ENCODE results near the gene ZBTB24. TPM values are rescaled to one million over a fixed set of nuclear protein-coding genes. Genes with fewer than 3 reads are reported as not detected.

Gene ZBTB24
- total and polyA plus RNA-seq, 3 experiments from 2014 or later, result 7.5 to 19.9 (median 19.5) TPM

DNA sequence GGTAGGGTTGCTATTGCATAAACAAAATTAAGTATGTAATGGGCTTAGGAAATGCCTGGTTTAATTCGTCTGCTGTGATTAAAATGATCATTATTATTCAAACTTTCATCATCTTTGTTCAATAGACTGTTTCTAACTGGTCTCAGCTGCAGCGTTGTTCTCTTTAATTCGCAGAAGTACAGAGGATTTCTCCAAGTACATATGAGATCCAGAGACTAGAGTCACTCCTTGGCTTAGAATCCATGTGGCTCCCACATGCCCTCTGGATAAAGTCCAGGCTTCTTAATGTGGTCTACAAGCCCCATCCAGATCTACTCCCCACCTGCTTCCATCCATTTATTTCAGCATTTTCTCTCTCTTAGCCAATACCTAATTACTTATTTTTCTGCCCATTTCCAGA lies 1.1 kb upstream of the ZBTB24 start:
- H3K4me3 ChIP-seq (ENCODE audit: low read length), result peak overlapping the region; percentile 58
- H3K36me3 ChIP-seq (ENCODE audit: insufficient read depth, low read length), result no peaks in the 10 kb centered on the region
- peak overlapping the region; percentile 78 to 93 (median 82) for H3K4me3 Mint-ChIP-seq
- POLR2A ChIA-PET, result no interaction called here
- H3K4me1 ChIP-seq (ENCODE audit: insufficient read depth, low read length), result peaks cover 32% of the 10 kb centered on the region
- no peaks in the 10 kb centered on the region for H3K9me3 Mint-ChIP-seq
- no peak for DNase-seq
- peaks cover 10 to 28% (median 11%) of the 10 kb centered on the region in 3 donors for H3K36me3 Mint-ChIP-seq
- H3K4me1 Mint-ChIP-seq, result peaks cover 31 to 42% (median 42%) of the 10 kb centered on the region in 3 donors
- H3K27me3 ChIP-seq (ENCODE audit: insufficient read depth, low read length, poor library complexity, severe bottlenecking), result no peaks in the 10 kb centered on the region
- peak overlapping the region; percentile 75 to 94 (median 86) for H3K27ac Mint-ChIP-seq
- H3K27me3 Mint-ChIP-seq, result no peaks in the 10 kb centered on the region
- no peak overlapping the region for H3K27ac ChIP-seq (ENCODE audit: low read depth, low read length)
- no peaks in the 10 kb centered on the region for H3K9me3 ChIP-seq (ENCODE audit: low read length)
- CTCF ChIA-PET, result interaction anchor here (1.5 kb wide), 1 partner anchor 44 kb away, joined by 3 read pairs; the partner anchor contains the start of genes PPIL6 and SMPD2

DNA sequence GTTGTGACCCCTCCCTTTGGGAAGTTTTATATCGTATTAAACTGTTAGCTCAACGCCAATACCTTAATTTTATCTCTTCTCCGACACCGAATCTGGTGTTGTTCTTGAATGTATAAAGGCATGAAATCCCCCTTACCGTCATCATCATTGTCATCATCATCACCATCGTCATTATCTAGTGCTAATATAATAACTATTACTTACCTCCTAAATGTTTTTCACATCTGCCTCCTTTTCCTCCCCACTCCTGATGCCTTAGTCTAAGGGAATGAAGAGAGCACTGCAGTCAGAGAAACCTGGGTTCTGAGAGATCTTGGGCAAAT lies 677 bp upstream of the ZBTB24 start:
- CTCF ChIA-PET, result interaction anchor here (1.6 kb wide), 1 partner anchor 556 kb away, joined by 5 read pairs; no protein-coding TSS in a partner anchor
- H3K4me3 ChIP-seq (ENCODE audit: low read length), result peak overlapping the region; percentile 58
- POLR2A ChIA-PET, result no interaction called here
- no peaks in the 10 kb centered on the region for H3K9me3 Mint-ChIP-seq
- no peaks in the 10 kb centered on the region for H3K27me3 Mint-ChIP-seq
- no peak for DNase-seq
- no peaks in the 10 kb centered on the region for H3K27me3 ChIP-seq (ENCODE audit: insufficient read depth, low read length, poor library complexity, severe bottlenecking)
- H3K4me1 Mint-ChIP-seq, result peaks cover 36 to 46% (median 46%) of the 10 kb centered on the region in 3 donors
- H3K27ac Mint-ChIP-seq, result peak overlapping the region; percentile 79 to 95 (median 90)
- peaks cover 36% of the 10 kb centered on the region for H3K4me1 ChIP-seq (ENCODE audit: insufficient read depth, low read length)
- H3K4me3 Mint-ChIP-seq, result peak overlapping the region; percentile 78 to 93 (median 82)
- H3K36me3 Mint-ChIP-seq, result peaks cover 10 to 33% (median 14%) of the 10 kb centered on the region in 3 donors
- no peaks in the 10 kb centered on the region for H3K9me3 ChIP-seq (ENCODE audit: low read length)
- H3K27ac ChIP-seq (ENCODE audit: low read depth, low read length), result peak overlapping the region; percentile 20
- H3K36me3 ChIP-seq (ENCODE audit: insufficient read depth, low read length), result no peaks in the 10 kb centered on the region

DNA sequence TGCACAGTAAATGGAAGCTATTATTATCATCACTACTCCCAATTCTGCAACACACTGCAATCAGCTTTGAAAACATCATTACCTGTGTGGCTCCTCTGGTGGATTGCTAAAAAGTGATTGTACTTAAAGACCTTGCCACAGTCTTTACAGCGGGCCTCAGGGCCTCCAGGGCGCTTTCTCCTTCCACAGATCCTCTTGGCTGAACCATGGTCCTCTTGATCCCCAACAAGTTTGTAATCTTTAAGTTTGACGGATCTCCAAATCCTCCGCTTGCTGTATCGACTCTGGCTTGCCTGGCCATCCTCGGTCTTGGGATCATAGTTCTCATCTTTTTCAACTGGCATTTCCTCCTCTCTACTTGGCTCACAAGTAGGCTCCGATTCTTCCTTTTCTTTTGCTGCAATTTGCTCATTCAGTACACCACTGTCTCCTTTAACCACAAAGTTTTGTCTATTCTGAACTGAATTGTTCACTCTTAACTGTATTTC lies 2.0 kb downstream of the ZBTB24 start:
- POLR2A ChIA-PET, result interaction anchor here (0.8 to 2.8 kb wide), 2 partner anchors 25 to 40 kb away, joined by 4 to 20 read pairs; partner anchors contain the start of genes MICAL1, PPIL6 and SMPD2
- Histone ChIP-seq H3K4me1 (ENCODE audit: insufficient read depth, low read length) (peaks cover 59% of the 10 kb centered on the region), H3K36me3 (ENCODE audit: insufficient read depth, low read length) (peaks cover 9% of the 10 kb centered on the region), H3K27ac (ENCODE audit: low read depth, low read length) (no peak overlapping the region), H3K27me3 (ENCODE audit: insufficient read depth, low read length, poor library complexity, severe bottlenecking) (no peaks in the 10 kb centered on the region), H3K9me3 (ENCODE audit: low read length) (no peaks in the 10 kb centered on the region), H3K4me3 (ENCODE audit: low read length) (peak overlapping the region; percentile 88)
- Mint-ChIP-seq H3K4me1 (peaks cover 59 to 73% (median 73%) of the 10 kb centered on the region in 3 donors), H3K27ac (peak overlapping the region in 7 of 8 donors; percentile 35 to 94 (median 90)), H3K9me3 (no peaks in the 10 kb centered on the region), H3K4me3 (peak overlapping the region; percentile 92 to 99 (median 93)), H3K27me3 (no peaks in the 10 kb centered on the region), H3K36me3 (peaks cover 10 to 57% (median 17%) of the 10 kb centered on the region in 3 donors)
- no peak for DNase-seq
- CTCF ChIA-PET, result interaction anchor here (1.0 to 2.4 kb wide), 7 partner anchors 18 to 98 kb away, joined by 3 to 10 read pairs (median 6); partner anchors contain the start of genes CD164, PPIL6 and SMPD2

DNA sequence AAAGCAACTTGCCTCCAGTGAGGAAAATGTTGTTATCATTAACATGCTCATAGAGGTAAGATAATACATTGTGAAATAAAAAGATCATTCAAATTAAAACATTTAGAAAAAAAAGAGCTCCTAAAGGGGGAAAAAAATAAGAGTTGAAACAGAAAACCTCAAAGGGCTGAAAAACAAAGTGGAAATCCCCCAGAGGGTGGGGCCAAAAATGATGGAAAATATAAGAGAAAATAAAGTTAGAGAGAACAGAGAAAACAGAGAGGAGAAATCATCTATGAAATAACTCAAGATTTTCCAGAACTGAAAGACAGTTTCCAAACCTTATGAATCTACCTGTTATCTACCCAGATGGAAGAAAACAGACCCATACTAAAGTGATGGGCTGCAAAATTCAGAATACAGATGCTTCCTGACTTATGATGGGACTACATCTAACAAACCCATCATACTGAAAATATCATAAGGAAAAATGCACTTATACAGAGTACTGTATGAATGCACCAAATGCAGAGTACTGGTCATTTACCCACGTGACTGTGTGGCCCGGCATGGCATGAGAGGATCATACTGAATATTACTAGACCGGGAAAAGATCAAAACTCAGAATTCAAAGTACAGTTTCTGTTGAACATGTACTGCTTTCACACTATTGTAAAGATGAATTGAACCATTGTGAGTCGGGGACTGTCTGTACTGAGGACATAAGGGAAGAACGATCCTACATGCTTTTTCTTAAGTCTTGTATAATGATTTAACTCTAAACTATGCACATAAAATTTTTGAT lies 4.0 kb downstream of the ZBTB24 start:
- Histone ChIP-seq H3K4me3 (ENCODE audit: low read length) (peak overlapping the region; percentile 57), H3K27me3 (ENCODE audit: insufficient read depth, low read length, poor library complexity, severe bottlenecking) (no peaks in the 10 kb centered on the region), H3K9me3 (ENCODE audit: low read length) (no peaks in the 10 kb centered on the region), H3K36me3 (ENCODE audit: insufficient read depth, low read length) (peaks cover 12% of the 10 kb centered on the region), H3K4me1 (ENCODE audit: insufficient read depth, low read length) (peaks cover 59% of the 10 kb centered on the region), H3K27ac (ENCODE audit: low read depth, low read length) (no peak overlapping the region)
- Mint-ChIP-seq H3K36me3 (peaks cover 14 to 74% (median 27%) of the 10 kb centered on the region in 3 donors), H3K27me3 (no peaks in the 10 kb centered on the region), H3K4me1 (peaks cover 68 to 84% (median 84%) of the 10 kb centered on the region in 3 donors), H3K4me3 (peak overlapping the region; percentile 73 to 99 (median 92)), H3K27ac (peak overlapping the region; percentile 50 to 90 (median 80)), H3K9me3 (no peaks in the 10 kb centered on the region)
- ChIA-PET POLR2A (interaction anchor here (0.7 to 1.4 kb wide), 3 partner anchors 41 to 97 kb away, joined by 3 to 5 read pairs (median 4); no protein-coding TSS in a partner anchor), CTCF (interaction anchor here (0.7 to 2.0 kb wide), 5 partner anchors 16 to 96 kb away, joined by 3 to 10 read pairs (median 6); partner anchors contain the start of gene CD164)
- peak in 1 of 5 donors; percentile 45 for DNase-seq

DNA sequence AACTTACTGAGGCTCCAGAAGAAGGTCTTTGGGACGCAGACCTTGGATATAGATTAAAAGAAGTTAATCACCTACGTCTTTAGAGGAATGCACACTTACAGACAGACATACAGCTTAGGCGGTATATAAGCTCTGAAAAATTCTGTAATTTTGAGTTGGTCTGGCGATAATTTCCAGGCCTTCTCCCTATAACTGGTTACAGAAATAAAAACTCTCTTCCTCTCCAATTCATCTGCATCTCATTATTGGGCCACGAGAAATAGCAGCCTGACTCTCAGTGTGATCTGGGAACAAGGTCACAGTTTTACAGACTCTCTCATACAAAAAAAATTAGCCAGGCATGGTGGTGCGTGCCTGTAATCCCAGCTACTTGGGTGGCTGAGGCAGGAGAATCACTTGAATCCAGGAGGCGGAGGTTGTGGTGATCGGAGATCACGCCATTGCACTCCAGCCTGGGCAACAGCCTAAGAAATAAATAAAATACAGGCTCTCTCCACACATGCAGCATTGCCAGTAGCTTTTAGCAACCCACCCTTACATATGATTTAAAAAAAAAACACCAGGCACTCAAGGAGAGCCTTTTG lies 4.7 kb downstream of the ZBTB24 start:
- no peak overlapping the region for H3K27ac ChIP-seq (ENCODE audit: low read depth, low read length)
- no peak for DNase-seq
- peaks cover 54% of the 10 kb centered on the region for H3K4me1 ChIP-seq (ENCODE audit: insufficient read depth, low read length)
- Mint-ChIP-seq H3K36me3 (peaks cover 16 to 81% (median 29%) of the 10 kb centered on the region in 3 donors), H3K4me1 (peaks cover 68 to 85% (median 84%) of the 10 kb centered on the region in 3 donors), H3K9me3 (no peaks in the 10 kb centered on the region), H3K27ac (peak overlapping the region; percentile 23 to 90 (median 82)), H3K4me3 (peak overlapping the region; percentile 73 to 99 (median 92)), H3K27me3 (no peaks in the 10 kb centered on the region)
- H3K27me3 ChIP-seq (ENCODE audit: insufficient read depth, low read length, poor library complexity, severe bottlenecking), result no peaks in the 10 kb centered on the region
- peak overlapping the region; percentile 57 for H3K4me3 ChIP-seq (ENCODE audit: low read length)
- CTCF ChIA-PET, result no interaction called here
- H3K9me3 ChIP-seq (ENCODE audit: low read length), result no peaks in the 10 kb centered on the region
- POLR2A ChIA-PET, result interaction anchor here (0.6 to 0.8 kb wide), 3 partner anchors 41 to 1397 kb away, joined by 3 to 4 read pairs (median 4); no protein-coding TSS in a partner anchor
- peaks cover 18% of the 10 kb centered on the region for H3K36me3 ChIP-seq (ENCODE audit: insufficient read depth, low read length)

DNA sequence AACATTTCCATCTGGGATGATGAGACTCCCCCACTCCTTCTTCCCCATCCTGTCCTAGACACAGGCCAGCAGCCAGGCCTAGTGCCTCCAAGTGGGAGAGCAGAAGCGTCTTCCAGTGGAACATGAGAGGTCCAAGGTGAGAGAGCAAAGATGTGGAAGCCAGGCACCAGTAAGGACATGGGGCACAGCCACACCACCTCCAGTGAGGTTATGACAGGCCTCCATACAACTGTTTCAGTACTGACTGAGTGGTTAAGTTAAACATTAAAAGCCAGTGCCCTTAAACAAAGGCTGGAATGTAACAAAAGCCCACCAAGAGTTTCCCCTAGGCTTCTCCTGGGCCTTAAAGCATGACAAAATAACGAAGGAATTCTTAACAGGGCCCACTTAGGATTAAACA lies 5.3 kb downstream of the ZBTB24 start:
- POLR2A ChIA-PET, result no interaction called here
- CTCF ChIA-PET, result no interaction called here
- no peak for DNase-seq
- H3K4me3 ChIP-seq (ENCODE audit: low read length), result peak overlapping the region; percentile 6
- H3K36me3 ChIP-seq (ENCODE audit: insufficient read depth, low read length), result peaks cover 24% of the 10 kb centered on the region
- H3K27me3 Mint-ChIP-seq, result no peaks in the 10 kb centered on the region
- peak overlapping the region in 6 of 7 donors; percentile 71 to 99 (median 80) for H3K4me3 Mint-ChIP-seq
- H3K27ac Mint-ChIP-seq, result peak overlapping the region in 5 of 8 donors; percentile 40 to 89 (median 81)
- peaks cover 21 to 87% (median 35%) of the 10 kb centered on the region in 3 donors for H3K36me3 Mint-ChIP-seq
- peaks cover 73 to 91% (median 90%) of the 10 kb centered on the region in 3 donors for H3K4me1 Mint-ChIP-seq
- peaks cover 54% of the 10 kb centered on the region for H3K4me1 ChIP-seq (ENCODE audit: insufficient read depth, low read length)
- no peaks in the 10 kb centered on the region for H3K9me3 ChIP-seq (ENCODE audit: low read length)
- no peaks in the 10 kb centered on the region for H3K9me3 Mint-ChIP-seq
- no peaks in the 10 kb centered on the region for H3K27me3 ChIP-seq (ENCODE audit: insufficient read depth, low read length, poor library complexity, severe bottlenecking)
- H3K27ac ChIP-seq (ENCODE audit: low read depth, low read length), result no peak overlapping the region

DNA sequence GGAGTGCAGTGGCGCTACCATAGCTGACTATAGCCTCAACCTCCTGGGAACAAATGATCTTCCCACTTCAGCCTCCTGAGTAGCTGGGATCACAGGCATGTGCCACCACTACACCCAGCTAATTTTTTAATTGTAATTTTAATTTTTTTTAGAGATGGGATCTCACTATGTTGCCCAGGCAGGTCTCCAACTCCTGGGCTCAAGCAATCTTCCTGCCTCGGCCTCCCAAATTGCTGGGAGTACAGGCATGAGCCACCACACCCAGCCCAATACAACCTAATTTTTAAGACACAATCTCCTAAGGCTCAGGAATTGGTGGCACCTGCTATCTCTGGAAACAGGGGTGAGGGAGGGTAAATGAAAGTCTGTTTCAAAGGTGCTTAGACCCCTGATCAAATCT lies 5.8 kb downstream of the ZBTB24 start:
- H3K27ac Mint-ChIP-seq, result peak overlapping the region in 5 of 8 donors; percentile 23 to 89 (median 81)
- Histone ChIP-seq H3K4me1 (ENCODE audit: insufficient read depth, low read length) (peaks cover 54% of the 10 kb centered on the region), H3K36me3 (ENCODE audit: insufficient read depth, low read length) (peaks cover 29% of the 10 kb centered on the region), H3K27me3 (ENCODE audit: insufficient read depth, low read length, poor library complexity, severe bottlenecking) (no peaks in the 10 kb centered on the region), H3K4me3 (ENCODE audit: low read length) (no peak overlapping the region), H3K9me3 (ENCODE audit: low read length) (no peaks in the 10 kb centered on the region), H3K27ac (ENCODE audit: low read depth, low read length) (no peak overlapping the region)
- peak overlapping the region; percentile 68 to 99 (median 78) for H3K4me3 Mint-ChIP-seq
- H3K36me3 Mint-ChIP-seq, result peaks cover 25 to 89% (median 40%) of the 10 kb centered on the region in 3 donors
- ChIA-PET POLR2A (no interaction called here), CTCF (interaction anchor here (0.9 to 1.7 kb wide), 3 partner anchors 14 to 36 kb away, joined by 3 read pairs; partner anchors contain the start of genes PPIL6 and SMPD2)
- H3K4me1 Mint-ChIP-seq, result peaks cover 76 to 93% (median 92%) of the 10 kb centered on the region in 3 donors
- DNase-seq, result no peak
- H3K9me3 Mint-ChIP-seq, result no peaks in the 10 kb centered on the region
- no peaks in the 10 kb centered on the region for H3K27me3 Mint-ChIP-seq
